PFSK-1 (cell line): ENCODE measurements around the gene KLF6.

Experiments used
- FOXP2 ChIP-seq: optimal IDR thresholded peaks from 2 replicates; pipeline ENCODE3; 2011; ENCODE audit warnings: borderline replicate concordance, control low read depth, inconsistent platforms; ENCODE audit not compliant: insufficient read depth; ENCODE audit errors: extremely low read length, extremely low read depth
- POLR2AphosphoS5 ChIP-seq: IDR thresholded peaks from 2 replicates; pipeline ENCODE4 v1.6.1; 2012; ENCODE audit warnings: low read depth, mild to moderate bottlenecking, control low read depth, low read length, moderate library complexity
- TAF1 ChIP-seq: IDR thresholded peaks from 2 replicates; pipeline ENCODE4 v1.6.1; 2012; ENCODE audit warnings: low read length, control low read depth, borderline replicate concordance; ENCODE audit not compliant: insufficient read depth
- TF ChIP-seq, protein P1 (sequence below), 2 experiments: IDR thresholded peaks; 2 replicates each; pipeline versions ENCODE4 v1.6.1 to v1.8.0; 2011 to 2012; ENCODE audit warnings: low read depth in 2 of 2, low read length in 2 of 2, control low read depth in 1 of 2, inconsistent platforms in 1 of 2, mild to moderate bottlenecking in 1 of 2, moderate library complexity in 1 of 2; ENCODE audit not compliant: insufficient read depth in 1 of 2

DNA sequence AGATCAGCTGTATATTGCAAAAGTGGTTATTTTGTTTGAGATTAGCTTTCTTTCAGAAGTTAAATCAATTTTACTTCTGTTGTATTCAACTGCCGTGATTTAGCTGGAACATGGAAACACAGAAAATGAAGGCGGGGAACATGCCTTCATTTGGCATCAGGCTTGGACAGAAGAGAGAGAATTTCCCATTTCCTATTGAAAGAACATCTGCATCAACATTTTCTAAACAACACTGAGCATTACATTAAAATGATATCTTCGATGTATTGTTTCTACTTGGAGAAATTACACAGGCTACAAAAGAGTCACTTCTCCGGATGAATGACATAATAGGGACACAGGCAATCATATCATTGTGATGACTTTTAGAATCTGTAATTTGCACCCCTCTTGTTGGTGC, 46.6 kb upstream of the KLF6 start:
- TF ChIP-seq, protein P1, sequence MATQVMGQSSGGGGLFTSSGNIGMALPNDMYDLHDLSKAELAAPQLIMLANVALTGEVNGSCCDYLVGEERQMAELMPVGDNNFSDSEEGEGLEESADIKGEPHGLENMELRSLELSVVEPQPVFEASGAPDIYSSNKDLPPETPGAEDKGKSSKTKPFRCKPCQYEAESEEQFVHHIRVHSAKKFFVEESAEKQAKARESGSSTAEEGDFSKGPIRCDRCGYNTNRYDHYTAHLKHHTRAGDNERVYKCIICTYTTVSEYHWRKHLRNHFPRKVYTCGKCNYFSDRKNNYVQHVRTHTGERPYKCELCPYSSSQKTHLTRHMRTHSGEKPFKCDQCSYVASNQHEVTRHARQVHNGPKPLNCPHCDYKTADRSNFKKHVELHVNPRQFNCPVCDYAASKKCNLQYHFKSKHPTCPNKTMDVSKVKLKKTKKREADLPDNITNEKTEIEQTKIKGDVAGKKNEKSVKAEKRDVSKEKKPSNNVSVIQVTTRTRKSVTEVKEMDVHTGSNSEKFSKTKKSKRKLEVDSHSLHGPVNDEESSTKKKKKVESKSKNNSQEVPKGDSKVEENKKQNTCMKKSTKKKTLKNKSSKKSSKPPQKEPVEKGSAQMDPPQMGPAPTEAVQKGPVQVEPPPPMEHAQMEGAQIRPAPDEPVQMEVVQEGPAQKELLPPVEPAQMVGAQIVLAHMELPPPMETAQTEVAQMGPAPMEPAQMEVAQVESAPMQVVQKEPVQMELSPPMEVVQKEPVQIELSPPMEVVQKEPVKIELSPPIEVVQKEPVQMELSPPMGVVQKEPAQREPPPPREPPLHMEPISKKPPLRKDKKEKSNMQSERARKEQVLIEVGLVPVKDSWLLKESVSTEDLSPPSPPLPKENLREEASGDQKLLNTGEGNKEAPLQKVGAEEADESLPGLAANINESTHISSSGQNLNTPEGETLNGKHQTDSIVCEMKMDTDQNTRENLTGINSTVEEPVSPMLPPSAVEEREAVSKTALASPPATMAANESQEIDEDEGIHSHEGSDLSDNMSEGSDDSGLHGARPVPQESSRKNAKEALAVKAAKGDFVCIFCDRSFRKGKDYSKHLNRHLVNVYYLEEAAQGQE (IDR thresholded peaks at IDR 0.05; ENCODE audit: insufficient read depth in 1 of 2, low read depth in 2 of 2, low read length in 2 of 2), result no peak
- TF ChIP-seq TAF1 (no peak), POLR2AphosphoS5 (no peak), FOXP2 (no peak)
